ENCODE results near the gene RYR1. TPM values are rescaled to one million over a fixed set of nuclear protein-coding genes. Genes with fewer than 3 reads are reported as not detected.

RYR1 gene
- total and polyA plus RNA-seq, 2 of the 8 experiments (the other 6 are each of a cell fraction or from before 2014, with no cell fraction given): 5.8 to 11.8 TPM

- H3K56ac ChIP-seq (replicated peaks; ENCODE audit: insufficient read length, low read depth, low read length): no peak overlapping the region
- no peak overlapping the region for H2BK20ac ChIP-seq (ENCODE audit: low read length)
- POLR2A ChIA-PET (ENCODE audit: partially characterized antibody): interaction anchor here (0.8 to 1.2 kb wide), 5 partner anchors 9 to 191 kb away, joined by 3 to 4 read pairs (median 3); no protein-coding TSS in a partner anchor
- no peak overlapping the region for H2BK5ac ChIP-seq (ENCODE audit: low read depth, low read length)
- no peak overlapping the region for H3K23ac ChIP-seq (ENCODE audit: insufficient read length)
- H3K27me3 ChIP-seq (replicated peaks in 1 of 4; ENCODE audit: control insufficient read depth in 3 of 4, extremely low read depth in 1 of 4, insufficient read depth in 3 of 4, low read length in 3 of 4): peaks cover 0 to 2% (median 0%) of the 10 kb centered on the region in 4 experiments; a peak in 1 of 7 replicates
- H3K79me1 ChIP-seq (ENCODE audit: low read depth, low read length): no peaks in the 10 kb centered on the region; the same call in 1 of the 2 replicates
- H3K18ac ChIP-seq (ENCODE audit: extremely low read depth, low read length): no peak overlapping the region
- peaks cover 3% of the 10 kb centered on the region for H3K23me2 ChIP-seq (ENCODE audit: low read depth, low read length)
- CTCF ChIA-PET (ENCODE audit: partially characterized antibody): interaction anchor here (0.8 to 5.7 kb wide), 3 partner anchors 10 to 40 kb away, joined by 4 to 32 read pairs (median 4); partner anchors contain the start of gene FAM98C
- WGBS, 2 experiments (ENCODE audit: extremely low coverage in 1 of 2, insufficient coverage in 1 of 2, insufficient read length in 1 of 2, insufficient replicate concordance in 2 of 2, low coverage in 1 of 2, low lambda C conversion rate in 2 of 2, missing lambda C conversion rate in 1 of 2): 85% methylated on average over 9 of the region's 11 CpGs; no CpG with 5 or more reads in 1 of the 2 experiments
- H2BK15ac ChIP-seq (ENCODE audit: low read length): no peak overlapping the region
- H4K20me1 ChIP-seq (replicated peaks in 1 of 2; ENCODE audit: control insufficient read depth in 1 of 2, insufficient read depth in 2 of 2, low read length in 2 of 2): no peaks in the 10 kb centered on the region
- no peak overlapping the region for H3K27ac ChIP-seq (ENCODE audit: low read depth, low read length)
- no peak overlapping the region for H2BK120ac ChIP-seq (replicated peaks; ENCODE audit: low read depth, low read length)
- DNase-seq (ENCODE audit: low read depth in 1 of 2, low spot score in 2 of 2): no peak
- H3K4me2 ChIP-seq (ENCODE audit: insufficient read depth in 1 of 2, low read depth in 2 of 2, low read length in 2 of 2): no peak overlapping the region
- H3K79me2 ChIP-seq (ENCODE audit: control insufficient read depth in 1 of 2, insufficient read depth in 2 of 2, low read length in 2 of 2): no peaks in the 10 kb centered on the region
- TF ChIP-seq CBX8 (IDR thresholded peaks at IDR 0.05; ENCODE audit: borderline replicate concordance, low read depth, low read length): no peak
- H2BK12ac ChIP-seq (ENCODE audit: low read depth, low read length): no peak overlapping the region
- FAIRE-seq: no peak
- no peak overlapping the region for H3K4ac ChIP-seq (replicated peaks; ENCODE audit: insufficient read length, low read depth, low read length)
- no peaks in the 10 kb centered on the region for H3K36me3 ChIP-seq (ENCODE audit: control insufficient read depth in 2 of 4, insufficient read depth in 4 of 4, low read length in 3 of 4)
- H3K14ac ChIP-seq (ENCODE audit: insufficient read length): no peak overlapping the region
- no peak overlapping the region for H4K5ac ChIP-seq (ENCODE audit: insufficient read length, low read depth, low read length)
- no peak overlapping the region for H4K91ac ChIP-seq (replicated peaks; ENCODE audit: insufficient read length, low read length)
- no peak overlapping the region; the same call in 1 of the 2 replicates for H4K8ac ChIP-seq (ENCODE audit: extremely low read depth, insufficient read depth, low read length)
- peaks cover 0 to 7% (median 6%) of the 10 kb centered on the region in 4 experiments; a peak in 5 of 7 replicates for H3K4me1 ChIP-seq (replicated peaks in 1 of 4; ENCODE audit: control insufficient read depth in 3 of 4, insufficient read depth in 4 of 4, low read length in 3 of 4)
- no peaks in the 10 kb centered on the region for H3K9me3 ChIP-seq (ENCODE audit: insufficient read depth in 2 of 2, low read depth in 1 of 2, low read length in 1 of 2)
- no peak overlapping the region for H3K4me3 ChIP-seq (ENCODE audit: extremely low read depth in 1 of 4, insufficient read depth in 2 of 4, low read depth in 3 of 4, low read length in 4 of 4)
- no peak overlapping the region for H3K9ac ChIP-seq (replicated peaks in 1 of 4; ENCODE audit: extremely low read depth in 1 of 4, low read depth in 3 of 4, low read length in 3 of 4)
- no peak overlapping the region for H2AK5ac ChIP-seq (ENCODE audit: low read depth, low read length)
- no peak overlapping the region for H2AFZ ChIP-seq (ENCODE audit: low read length)
Observed at GRCh38 chr19:38412961-38413360, 20.5 kb upstream of the RYR1 start.
